ENCODE data around the gene ADA.
A peak's percentile ranks its signal among the peaks of the same experiment; 100 is the strongest.
"Not testable (repeated sequence)": the region's sequence is repeated elsewhere in the genome, so short reads cannot be mapped to it uniquely, and the experiment has no call there.

Gene ADA

GRCh38 chr20:44678242-44678641, 26.7 kb upstream of the ADA start:
- DNase-seq, result no peak

GRCh38 chr20:44672318-44672902, 20.9 kb upstream of the ADA start:
- DNase-seq, result not testable (repeated sequence)

GRCh38 chr20:44671541-44671940, 20.0 kb upstream of the ADA start:
- DNase-seq, result peak; percentile 80

GRCh38 chr20:44670851-44671250, 19.4 kb upstream of the ADA start:
- not testable (repeated sequence) for DNase-seq

GRCh38 chr20:44666066-44666465, 14.6 kb upstream of the ADA start:
- DNase-seq, result no peak

GRCh38 chr20:44664131-44664530, 12.6 kb upstream of the ADA start:
- DNase-seq, result no peak

- DNase-seq, result no peak
These were observed 10.8 kb upstream of the ADA start for GRCh38 chr20:44662261-44662660.

- DNase-seq, result no peak
These were observed 9.1 kb upstream of the ADA start for GRCh38 chr20:44660581-44660980.

GRCh38 chr20:44659931-44660330, 8.4 kb upstream of the ADA start:
- DNase-seq, result no peak

- DNase-seq, result no peak
These were observed 7.3 kb upstream of the ADA start for GRCh38 chr20:44658810-44659209.

- no peak for DNase-seq
These were observed 6.4 kb upstream of the ADA start for GRCh38 chr20:44657875-44658274.

GRCh38 chr20:44656448-44656847, 4.9 kb upstream of the ADA start:
- DNase-seq, result no peak

- DNase-seq, result not testable (repeated sequence)
These were observed 2.7 kb upstream of the ADA start for GRCh38 chr20:44654210-44654609.

GRCh38 chr20:44653546-44653945, 2.0 kb upstream of the ADA start:
- DNase-seq, result no peak

- DNase-seq, result no peak
These were observed 140 bp downstream of the ADA start for GRCh38 chr20:44651434-44651683.

- peak; percentile 46 for DNase-seq
These were observed 597 bp downstream of the ADA start for GRCh38 chr20:44650771-44651433.

- DNase-seq, result no peak
These were observed 1.5 kb downstream of the ADA start for GRCh38 chr20:44649976-44650375.

- DNase-seq, result peak; percentile 17
These were observed 2.4 kb downstream of the ADA start for GRCh38 chr20:44649126-44649525.

- DNase-seq, result peak; percentile 14
These were observed 2.9 kb downstream of the ADA start for GRCh38 chr20:44648579-44648978.

- DNase-seq, result peak; percentile 28
These were observed 3.4 kb downstream of the ADA start for GRCh38 chr20:44648068-44648467.

GRCh38 chr20:44646641-44647274, 4.7 kb downstream of the ADA start:
- DNase-seq, result peak; percentile 89

- DNase-seq, result peak; percentile 92
These were observed 5.4 kb downstream of the ADA start for GRCh38 chr20:44646023-44646640.

- peak; percentile 44 for DNase-seq
These were observed 6.8 kb downstream of the ADA start for GRCh38 chr20:44644667-44645131.

GRCh38 chr20:44644230-44644617, 7.3 kb downstream of the ADA start:
- DNase-seq, result no peak

All from RPMI8226 (cell line).